IPS DF 19.7 (cell line): ENCODE results near the gene ZDHHC14.
"Not testable (repeated sequence)": the region's sequence is repeated elsewhere in the genome, so short reads cannot be mapped to it uniquely, and the experiment has no call there.

Experiments
- DNase-seq: peaks from one replicate; pipeline ENCODE4 v3.0.0-alpha.2; 2013; ENCODE audit warnings: low read depth, low spot score

The ZDHHC14 gene

DNA sequence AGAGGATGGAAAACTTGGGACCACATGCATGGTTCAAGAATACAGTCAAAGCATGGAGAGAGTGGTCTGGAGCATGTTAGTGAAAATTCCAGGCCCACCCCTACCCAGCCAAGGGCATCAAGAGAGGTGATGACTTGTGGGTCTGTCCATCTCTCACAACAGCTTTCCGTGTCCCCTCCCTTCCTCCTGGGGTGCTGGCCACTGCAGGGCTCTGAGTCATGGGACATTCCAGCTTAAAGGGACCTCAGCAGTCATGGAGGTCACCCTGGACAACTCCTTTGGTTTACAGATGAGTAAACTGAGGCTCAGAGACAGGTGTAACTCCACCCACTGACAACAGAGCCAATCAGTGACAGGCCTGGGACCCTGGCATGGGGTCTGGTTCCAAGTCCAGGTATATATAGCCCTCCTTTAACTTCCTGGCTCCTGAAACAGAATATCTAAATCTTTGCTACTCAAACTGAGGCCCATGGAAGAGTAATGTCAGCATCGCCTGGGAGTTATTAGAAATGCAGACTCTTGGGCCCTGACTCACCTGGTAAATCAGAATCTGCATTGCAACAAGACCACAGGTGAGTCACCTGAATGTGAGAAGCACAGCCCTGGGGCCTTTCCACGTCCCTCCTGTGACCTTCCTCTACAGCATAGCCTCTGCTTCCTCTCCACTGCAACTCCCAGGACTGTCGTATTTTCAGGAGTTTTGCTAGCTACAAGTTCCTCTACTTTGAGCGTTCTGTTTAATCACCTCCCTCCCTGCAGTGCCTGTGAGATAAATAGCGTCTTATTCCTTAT lies 170.2 kb downstream of the ZDHHC14 start:
- DNase-seq: peak; percentile 33

DNA sequence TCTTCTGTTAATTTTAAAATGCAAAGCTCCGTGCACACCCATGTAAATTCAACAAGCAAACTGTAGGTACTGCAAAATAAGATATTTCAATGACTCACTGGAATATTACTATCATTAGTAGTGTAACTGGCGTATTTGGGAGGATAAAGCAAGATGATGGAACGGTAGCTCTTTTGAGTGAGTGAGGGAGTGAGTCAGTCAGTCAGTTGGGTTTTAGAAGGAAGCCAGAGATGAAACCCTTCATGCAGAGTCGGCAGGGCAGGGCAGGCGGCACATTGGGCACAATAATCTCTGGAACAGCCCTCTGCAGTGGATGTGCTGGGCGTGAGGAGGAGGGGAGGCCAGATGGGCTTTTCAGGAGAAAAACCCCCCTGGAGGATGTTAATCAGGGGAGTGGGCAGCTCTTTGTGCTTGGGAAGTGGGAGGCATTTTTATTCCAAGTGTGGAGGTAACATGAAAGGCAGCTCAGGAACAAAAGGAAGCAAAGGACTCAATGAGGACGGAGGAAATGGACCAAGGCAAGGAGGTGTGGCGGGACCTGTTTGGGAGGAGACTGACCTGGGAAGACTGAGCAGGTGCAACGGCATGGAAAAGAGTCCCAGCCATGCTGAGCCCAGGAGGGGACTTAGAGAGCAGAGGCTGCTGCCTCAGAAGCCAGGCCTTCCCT lies 171.2 kb downstream of the ZDHHC14 start:
- peak; percentile 100 for DNase-seq

GRCh38 chr6:157552820-157553485 lies 172.0 kb downstream of the ZDHHC14 start:
- DNase-seq: peak; percentile 15

DNA sequence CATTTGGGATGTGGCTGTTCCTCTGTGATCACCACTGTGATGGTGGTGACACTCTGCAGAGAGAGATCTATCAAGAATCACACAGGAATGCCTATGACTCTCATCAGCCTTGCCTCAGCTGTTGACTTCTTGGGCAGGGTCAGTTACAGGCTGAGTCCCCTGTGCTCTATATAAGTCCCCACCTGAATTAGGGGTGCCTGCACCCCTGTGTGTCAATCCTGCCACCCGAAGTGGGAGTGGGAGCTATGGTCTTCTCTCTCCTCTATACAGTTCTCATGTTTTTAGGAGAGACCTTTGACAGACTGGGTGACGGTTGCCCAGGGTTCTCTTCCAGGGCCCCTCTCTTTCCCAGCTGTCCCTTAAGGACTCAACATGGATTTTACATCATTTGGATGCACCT lies 173.8 kb downstream of the ZDHHC14 start:
- no peak for DNase-seq

DNA sequence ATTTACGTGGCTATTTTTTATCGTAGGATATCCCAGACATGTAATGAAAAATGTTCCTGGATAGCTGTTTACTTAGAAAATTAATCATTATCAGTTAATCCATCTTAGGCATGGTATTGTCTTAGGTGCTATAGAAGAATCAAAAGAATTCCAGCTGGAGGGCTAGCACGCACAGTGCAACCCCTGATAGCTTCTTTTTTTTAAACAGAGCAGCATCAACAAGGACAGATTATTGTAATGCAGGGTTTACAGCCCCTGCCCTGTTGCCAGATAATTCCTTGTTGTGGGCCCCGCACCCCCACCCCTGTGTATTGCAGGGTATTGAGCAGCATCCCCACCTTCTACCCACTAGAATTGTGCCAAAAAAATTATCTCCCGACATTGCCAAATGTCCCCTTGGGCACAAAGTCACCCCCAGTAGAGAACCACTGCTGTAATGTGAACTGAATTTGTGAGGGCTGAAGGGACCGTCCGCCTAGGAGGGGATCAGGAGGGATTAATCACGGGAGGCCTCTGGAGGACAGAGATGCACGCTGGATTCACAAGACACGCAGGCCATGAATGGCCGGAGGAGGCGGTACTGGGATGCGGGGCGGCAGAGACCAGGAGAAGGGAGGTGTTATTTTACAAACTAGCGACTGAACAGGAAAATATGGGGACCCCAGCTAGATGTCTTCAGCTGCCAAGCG lies 174.6 kb downstream of the ZDHHC14 start:
- DNase-seq: no peak

DNA sequence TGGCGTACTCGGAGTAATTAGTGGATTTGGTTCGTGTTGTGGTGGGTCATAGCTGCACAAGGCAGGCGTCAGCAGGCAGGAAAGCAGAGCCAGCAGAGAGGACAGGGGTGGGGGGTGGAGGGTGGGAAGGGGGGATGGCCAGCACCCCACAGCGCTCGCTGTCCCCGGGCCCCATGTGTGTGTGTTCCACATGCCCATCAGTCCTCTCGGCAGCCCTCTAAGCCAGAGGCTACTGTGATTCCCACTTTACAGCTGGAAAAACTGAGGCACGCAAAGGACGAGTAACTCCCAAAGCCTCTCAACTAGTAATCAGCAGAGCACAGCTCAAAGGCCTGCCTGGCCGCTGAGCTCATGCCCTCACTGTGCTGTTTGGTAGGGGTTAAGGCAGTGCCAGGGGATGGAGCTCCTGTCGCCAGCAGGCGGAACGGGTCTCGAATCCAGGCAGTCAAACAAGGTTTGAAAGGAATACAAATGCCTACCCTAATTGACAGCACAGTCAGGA lies 175.2 kb downstream of the ZDHHC14 start:
- no peak for DNase-seq

DNA sequence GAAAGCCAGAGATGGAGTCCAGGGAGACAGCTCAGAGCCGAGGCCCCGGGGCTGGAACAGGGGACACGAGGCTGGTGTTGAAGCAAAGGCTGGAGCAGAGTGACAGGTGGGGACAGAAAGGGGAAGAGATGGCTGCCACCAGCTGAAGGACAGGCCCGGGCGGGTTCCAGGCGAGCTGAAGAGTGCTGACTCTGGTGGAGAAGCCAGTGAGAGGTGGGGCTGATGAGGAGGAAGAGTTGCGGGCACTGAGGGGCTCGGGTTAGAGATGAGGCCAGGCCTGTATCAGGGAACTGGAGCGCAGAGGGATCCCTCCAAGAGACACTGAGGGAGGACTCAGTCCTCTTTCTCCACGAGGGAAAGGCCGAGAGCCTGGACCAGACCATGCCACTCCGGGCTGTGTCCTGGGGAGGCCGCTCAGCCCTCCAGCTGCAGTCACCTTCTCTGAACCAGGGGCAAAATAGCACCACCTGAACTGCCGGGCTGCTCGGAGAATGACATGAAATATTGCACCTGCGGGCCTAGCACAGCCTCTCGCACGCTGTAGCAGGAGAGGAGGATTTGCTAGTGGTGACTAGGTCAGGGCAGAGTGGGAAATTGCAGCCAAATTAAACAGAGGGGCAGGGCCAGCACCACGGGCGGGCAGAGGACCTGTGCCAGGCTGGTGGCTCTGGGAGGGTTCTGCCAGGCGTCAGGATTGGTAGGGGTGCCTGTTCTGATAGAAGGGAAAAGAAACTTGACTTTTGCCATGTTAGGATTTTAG lies 175.9 kb downstream of the ZDHHC14 start:
- DNase-seq: no peak

GRCh38 chr6:157557559-157557958 lies 176.6 kb downstream of the ZDHHC14 start:
- DNase-seq: no peak

GRCh38 chr6:157558049-157558448 lies 177.1 kb downstream of the ZDHHC14 start:
- DNase-seq: no peak

DNA sequence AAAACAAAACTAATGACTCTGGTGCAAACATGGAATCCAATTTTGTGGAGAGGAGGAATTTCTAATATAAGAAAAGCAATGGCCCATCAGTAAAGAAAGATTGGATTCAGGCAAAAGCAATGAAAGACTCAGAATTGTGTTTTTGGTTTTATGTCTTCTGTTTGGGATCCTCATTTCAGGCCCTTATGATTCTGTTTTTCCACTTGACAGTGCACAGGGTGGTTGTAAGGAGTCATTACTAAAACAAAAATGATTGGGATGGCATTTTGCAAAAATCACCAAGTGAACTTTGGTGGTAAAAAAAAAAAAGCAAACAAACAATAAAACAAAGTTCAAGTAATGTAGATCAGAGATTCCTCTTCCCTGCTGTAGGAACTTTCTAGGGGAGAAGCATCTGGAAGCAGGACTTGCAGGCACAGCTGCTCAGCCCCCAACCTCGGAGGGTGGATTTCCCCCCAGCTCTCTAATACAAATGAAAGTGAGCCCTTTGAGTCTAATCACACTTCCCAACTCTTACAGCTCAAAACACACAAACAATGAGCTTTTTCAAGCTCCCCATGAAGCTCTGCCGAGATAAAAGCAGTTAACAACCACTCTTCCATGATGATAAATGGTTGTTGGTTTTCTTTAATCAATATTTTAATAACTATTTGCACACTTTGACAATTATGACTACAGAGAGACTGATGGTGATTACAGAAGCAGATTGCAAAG lies 177.7 kb downstream of the ZDHHC14 start:
- no peak for DNase-seq

DNA sequence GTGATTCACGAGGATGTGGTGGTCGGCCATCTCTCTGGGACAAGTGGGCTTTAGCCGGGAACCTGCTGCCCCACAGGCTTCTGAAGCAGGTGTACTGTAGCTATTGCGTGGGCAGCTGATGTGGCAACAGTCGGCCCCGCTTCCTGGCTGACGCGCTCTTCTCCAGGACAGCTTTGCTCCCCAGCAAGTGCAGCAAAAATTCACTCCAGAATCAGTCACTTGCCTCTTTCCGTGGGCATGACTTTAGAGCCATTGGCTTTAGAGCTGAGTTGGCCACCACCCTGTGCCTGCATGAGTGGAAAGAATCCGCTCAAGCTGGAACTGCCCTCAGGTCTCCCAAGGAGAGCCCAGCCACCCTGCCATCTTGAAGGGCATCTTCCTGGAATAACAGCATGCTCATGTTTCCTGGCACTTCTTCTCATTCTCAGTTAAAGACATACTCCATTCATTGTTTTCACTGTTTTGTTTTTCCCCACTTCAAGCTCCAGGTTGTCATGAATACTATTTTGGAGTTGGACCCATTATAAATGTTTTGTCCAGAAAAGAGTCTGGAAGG lies 178.3 kb downstream of the ZDHHC14 start:
- no peak for DNase-seq

GRCh38 chr6:157560063-157560462 lies 179.1 kb downstream of the ZDHHC14 start:
- not testable (repeated sequence) for DNase-seq

DNA sequence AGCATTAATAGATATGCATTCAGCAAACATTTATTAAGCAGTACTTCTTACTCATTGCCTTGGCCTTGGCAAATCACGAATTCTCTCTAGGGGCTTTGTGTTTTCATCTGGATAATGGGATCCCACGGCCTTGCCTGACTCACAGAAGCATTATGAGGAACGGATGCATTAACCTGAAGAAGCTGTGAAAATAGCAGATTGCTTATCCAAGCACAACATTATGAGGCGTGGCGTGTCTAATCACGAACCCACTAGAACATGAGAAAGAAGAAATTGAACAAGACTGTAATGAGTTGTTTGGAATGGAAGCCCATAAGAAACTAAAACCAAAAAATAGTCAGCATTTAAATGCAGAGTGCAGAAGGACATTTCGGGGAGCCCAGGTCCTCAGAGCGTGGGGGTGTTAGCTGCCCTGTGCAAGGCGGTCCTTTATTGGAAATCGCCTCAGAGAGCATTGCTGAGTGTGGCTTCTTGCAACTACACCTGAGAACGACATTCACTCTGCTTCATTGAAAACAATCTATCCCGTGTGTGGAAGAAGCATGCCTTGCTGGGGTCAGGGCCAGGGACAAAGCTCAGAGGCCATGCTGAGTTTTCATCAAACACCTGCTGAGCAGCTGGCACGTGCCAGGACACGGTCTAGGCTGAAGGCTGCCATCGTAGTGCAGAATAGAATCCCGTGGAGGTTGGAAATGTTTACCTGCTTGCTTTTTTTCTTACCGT lies 179.9 kb downstream of the ZDHHC14 start:
- DNase-seq: no peak

DNA sequence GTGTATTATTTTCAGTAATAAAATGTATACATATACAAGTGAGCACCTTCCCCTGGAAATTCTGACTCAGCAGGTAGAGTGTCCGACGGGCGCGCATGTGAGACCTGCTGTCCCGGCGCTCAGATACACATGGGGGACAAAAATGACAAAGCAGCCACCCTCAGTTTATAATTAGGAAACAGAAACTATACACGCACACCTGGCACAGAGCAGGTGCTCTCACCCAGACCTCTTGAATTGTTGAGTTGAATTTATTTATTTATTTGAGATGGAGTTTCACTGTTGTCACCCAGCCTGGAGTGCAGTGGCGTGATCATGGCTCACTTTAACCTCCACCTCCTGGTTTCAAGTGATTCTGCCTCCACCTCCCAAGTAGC lies 180.4 kb downstream of the ZDHHC14 start:
- no peak for DNase-seq

DNA sequence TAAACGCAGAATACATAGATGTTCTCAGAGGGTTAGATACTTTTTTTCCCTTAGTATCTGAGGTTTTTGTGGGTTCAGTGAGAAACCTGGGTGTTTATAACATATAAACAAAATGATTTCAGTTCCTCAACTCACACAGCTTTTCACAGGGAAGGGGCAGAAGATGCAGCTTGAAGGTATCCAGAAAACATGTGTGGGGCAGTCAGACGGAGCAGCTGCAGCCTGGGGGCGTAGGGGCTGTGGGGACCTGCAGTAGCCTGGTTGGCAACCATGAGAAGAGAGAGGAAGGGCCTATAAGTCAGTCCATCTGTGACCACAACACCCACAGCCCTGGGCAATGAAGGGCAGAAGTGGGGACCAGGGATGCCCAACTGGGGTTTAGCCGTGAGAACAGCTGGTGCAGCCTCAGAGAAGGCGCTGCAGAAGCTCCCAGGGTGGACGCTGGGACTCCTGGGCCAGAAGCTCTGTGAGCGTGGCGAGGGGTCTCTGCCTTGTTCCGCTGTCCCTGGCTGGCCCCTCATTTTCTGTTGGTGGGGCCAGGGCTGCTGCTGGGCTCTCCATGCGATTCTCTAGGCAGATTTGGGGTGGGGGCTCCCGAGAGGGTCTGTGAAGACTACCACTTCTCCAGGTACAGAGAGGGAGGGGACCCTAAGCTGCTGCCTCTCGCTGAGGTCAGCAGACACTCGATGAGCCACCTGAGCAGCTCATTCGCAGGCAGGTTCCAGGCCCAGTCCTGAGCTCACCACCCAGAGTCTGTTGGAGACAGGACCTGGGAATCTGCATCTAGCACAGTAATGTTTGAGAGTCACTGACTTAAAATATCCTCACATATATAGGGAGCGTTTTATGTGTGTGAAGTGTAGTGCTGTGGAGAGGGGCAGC lies 181.2 kb downstream of the ZDHHC14 start:
- no peak for DNase-seq

DNA sequence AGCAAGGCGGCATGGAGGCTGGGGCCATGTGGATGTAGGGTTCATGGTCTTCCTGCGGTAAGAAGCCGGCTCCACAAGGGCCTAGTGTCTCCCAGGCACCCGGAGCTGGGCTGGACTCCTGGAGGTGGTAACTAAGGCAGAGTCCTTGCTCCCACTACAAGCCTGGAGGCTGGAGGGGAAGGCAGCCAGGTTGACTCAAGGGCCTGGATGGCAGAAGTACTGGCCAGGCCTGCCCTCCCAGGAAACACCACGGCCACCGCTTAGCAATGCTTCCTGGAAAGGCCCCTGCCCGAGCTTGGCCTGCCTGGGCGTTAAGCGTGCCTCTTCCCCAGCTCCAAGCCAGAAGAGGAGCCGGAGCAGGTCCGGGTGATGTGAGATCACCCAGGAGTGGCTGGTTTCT lies 182.0 kb downstream of the ZDHHC14 start:
- DNase-seq: no peak

GRCh38 chr6:157563611-157564284 lies 182.8 kb downstream of the ZDHHC14 start:
- no peak for DNase-seq

DNA sequence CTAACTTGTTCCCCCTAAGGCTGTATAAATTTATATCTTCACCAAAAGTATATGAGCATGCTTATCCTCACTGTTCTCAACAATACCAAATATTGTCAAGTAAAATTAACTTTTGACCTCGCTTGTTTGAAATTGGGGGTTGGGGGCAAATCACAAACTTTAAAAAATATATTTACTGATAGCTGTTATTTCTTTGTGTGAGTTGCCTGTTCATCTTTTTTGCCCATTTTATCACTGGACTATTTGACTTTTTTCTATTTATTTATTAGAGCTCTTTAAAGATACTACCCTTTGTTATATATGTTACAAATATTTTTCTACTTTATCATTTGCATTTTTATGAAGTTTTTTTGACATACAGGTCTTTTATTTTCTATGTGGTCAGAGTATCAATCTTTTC lies 187.7 kb downstream of the ZDHHC14 start:
- DNase-seq: no peak
